Measurements from ENCODE around the gene ACOD1. TPM values are rescaled to one million over a fixed set of nuclear protein-coding genes. Genes with fewer than 3 reads are reported as not detected.
A peak's percentile ranks its signal among the peaks of the same experiment; 100 is the strongest.
"Not testable (repeated sequence)": the region's sequence is repeated elsewhere in the genome, so short reads cannot be mapped to it uniquely, and the experiment has no call there.

The ACOD1 gene
- total RNA-seq, 1 donor from 2014 or later, result not detected

DNA sequence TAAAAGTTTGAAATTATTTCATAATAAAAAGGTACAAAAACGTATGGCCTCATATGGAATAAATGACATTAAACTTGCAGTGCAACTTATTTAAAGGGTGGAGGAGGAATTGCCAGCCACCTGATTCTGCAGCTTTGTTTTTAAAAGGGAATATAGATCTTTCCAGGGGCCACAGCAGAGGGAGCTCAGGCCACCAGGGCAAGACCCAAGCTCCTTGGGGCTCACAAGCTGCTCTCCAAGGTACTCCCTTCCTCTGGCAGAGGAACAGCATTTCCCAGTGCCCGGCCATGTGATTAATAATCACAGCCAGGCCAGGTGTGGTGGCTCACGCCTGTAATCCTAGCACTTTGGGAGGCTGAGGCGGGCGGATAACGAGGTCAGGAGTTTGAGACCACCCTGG, 6.2 kb downstream of the ACOD1 start:
- DNase-seq, result no peak

DNA sequence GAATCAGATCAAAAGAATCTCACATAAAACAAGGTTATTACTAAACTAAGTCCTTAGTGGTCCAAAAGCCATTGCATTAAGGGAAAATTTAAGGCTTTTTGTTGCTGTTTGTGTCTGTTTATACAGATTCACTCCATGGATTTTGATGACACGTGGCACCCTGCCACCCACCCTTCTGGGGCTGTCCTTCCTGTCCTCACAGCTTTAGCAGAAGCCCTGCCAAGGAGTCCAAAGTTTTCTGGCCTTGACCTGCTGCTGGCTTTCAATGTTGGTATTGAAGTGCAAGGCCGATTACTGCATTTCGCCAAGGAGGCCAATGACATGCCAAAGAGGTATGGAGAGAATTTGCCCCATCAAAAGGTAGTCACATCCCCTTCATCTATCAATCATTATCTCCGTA, 6.9 kb downstream of the ACOD1 start:
- DNase-seq, result no peak

GRCh38 chr13:76955661-76956060, 7.3 kb downstream of the ACOD1 start:
- no peak for DNase-seq

DNA sequence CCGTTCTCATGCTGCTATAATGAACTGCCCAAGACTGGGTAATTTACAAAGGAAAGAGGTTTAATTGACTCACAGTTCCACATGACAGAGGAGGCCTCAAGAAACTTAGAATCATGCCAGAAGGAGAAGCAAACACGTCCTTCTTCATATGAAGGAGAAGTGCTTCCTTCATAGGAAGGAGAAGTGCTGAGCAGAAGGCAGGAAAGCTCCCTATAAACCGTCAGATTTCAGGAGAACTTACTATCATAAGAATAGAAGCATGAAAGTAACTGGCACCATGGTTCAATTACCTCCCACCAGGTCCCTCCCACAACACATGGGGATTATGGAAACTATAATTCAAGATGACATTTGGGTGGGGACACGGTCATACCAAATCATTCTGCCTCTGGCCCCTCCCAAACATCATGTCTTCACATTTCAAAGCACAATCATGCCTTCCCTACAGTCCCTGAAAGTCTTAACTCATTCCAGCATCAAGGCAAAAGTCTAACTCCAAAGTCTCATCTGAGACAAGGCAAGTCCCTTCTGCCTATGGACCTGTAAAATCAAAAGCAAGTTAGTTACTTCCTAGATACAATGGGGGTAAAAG, 10.6 kb downstream of the ACOD1 start:
- no peak for DNase-seq

DNA sequence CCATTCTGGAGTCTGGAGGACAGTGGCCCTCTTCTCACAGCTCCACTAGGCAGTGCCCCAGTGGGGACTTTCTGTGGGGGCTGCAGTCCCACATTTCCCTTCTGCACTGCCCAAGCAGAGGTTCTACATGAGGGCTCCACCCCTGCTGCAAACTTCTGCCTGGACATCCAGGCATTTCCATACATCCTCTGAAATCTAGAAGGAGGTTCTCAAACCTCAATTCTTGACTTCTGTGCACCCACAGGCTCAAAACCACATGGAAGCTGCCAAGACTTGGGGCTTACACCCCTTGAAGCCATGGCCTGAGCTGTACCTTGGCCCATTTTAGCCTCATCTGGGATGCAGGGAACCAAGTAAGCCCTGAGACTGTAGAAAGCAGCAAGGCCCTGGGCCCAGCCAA, 11.4 kb downstream of the ACOD1 start:
- not testable (repeated sequence) for DNase-seq

GRCh38 chr13:76965759-76966421, 17.6 kb downstream of the ACOD1 start:
- peak; percentile 12 for DNase-seq

GRCh38 chr13:76967031-76967430, 18.7 kb downstream of the ACOD1 start:
- DNase-seq, result no peak

GRCh38 chr13:76968041-76968440, 19.7 kb downstream of the ACOD1 start:
- no peak for DNase-seq

GRCh38 chr13:76969488-76970365, 21.4 kb downstream of the ACOD1 start:
- no peak for DNase-seq

DNA sequence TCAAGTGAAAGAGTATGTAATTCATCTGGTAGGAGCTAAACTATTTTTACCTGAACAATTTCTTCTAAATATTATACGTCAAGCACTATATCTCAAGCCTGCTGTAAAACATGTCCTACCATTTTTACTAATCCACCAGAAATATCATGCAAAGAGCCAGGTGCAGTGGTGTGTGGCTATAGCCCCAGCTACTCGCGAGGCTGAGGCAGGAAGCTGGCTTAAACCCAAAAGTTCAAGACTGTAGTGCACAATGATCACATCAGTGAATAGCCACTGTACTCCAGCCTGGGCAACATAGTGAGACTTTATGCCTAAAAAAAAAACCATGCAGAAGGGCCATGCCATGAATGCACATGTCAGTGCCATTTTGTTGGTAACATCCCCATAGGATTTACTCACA, 22.9 kb downstream of the ACOD1 start:
- no peak for DNase-seq

- DNase-seq, result peak; percentile 23
Observed at GRCh38 chr13:76971851-76972829, 23.8 kb downstream of the ACOD1 start.

- no peak for DNase-seq
Observed at GRCh38 chr13:76973920-76974617, 25.8 kb downstream of the ACOD1 start.

DNA sequence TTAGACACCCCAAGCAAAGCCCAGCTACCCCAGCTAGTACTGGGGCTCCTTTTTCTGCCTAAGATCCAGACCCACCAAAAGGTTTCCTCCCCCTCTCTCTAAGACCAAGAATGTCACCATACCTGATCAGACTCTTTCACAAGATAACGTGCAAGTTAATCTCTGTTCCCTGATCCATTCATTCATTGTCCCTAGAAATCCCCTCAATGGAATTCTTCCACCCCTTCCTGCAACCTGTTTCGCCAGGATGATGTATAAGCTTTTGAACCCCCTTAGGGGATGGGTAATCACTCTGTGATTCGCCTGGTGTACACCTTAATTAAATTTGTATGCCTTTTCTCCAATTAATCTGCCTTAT, 26.3 kb downstream of the ACOD1 start:
- DNase-seq, result no peak

DNA sequence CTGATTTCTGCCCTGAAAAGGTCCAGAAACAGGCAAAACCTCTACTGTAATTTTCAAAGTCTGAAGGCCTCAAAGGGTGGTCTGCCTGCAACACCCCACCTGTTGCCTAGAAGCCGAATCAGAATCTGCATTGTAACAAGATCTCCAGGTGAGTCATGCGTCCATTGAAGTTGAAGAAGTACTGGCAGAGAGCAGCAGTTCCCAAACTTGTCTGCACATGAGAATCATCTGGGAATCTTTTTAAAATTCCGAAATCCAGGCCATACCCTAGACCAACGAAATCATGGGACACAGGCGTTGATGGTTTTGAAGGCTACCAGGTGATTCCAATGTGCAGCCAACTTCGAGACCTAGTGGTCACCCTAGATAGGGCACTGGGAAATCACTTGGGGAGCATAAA, 27.6 kb downstream of the ACOD1 start:
- DNase-seq, result no peak

DNA sequence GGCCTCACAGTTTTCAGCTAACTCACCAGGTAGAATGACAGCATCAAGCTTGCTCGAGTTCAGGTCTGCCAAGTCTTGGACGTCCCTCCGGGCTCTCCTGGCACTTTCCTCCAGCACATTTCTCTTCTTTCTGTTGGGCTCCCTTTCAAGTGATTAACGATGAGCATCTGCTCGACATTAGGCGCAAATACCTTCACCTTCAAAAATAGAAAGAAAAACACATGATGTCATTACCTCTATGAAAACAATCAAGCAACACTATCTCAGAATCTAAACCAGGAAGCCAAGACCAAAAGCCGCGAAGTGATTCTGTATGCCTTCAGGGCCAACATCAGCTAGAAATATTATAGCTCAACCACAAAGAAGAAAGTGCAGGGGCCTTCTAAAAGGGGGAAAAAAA, 28.2 kb downstream of the ACOD1 start:
- no peak for DNase-seq

DNA sequence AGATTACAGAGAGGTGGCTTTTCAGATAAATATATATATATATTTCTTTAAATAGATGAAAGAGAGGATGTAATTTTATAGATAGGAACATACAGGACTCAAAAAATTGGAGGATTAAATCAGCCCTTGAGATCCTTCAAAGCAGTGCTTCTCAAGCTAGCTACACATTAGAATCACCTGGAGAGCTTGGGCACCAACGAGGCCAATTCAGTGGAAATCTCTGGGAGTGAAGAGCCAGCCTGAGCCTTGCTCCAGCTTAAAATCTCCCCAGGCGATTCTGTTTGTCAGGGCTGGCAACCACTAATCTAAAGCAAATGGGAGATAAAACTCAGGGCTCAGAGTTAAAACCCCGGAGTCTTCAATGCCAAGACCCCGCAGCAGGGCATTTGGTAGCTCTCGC, 28.6 kb downstream of the ACOD1 start:
- DNase-seq, result no peak

DNA sequence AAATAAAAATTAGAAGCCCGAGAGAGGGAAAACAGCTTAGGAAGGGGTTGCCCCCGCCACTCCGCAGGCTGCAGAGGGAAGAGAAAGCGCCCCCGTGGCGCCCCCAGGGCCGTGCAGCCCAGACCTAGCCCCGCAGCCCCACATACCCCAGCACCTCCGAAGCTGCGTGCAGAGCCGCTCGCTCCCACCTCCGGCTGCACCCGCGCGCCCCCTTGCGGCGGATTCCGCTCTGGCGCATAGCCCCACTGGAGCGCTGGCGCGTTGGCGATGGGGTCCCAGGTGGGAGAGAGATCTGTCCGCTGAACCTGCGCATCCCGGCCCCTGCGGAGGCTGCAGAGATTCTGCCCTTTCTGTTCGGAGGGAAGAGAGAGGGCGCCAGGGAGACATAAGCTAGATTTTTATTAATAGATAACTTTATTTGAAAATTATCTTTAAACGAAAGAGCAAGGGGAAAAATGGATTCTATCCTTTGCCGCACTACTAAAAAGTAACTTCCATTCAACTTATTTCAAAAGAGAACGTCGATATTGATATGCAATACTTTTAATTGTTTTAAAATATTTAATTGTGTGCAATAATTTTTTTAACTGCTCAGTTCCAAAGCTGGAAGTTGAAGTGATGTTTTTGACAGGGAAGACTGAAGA, 31.9 kb downstream of the ACOD1 start:
- DNase-seq, result peak; percentile 77

GRCh38 chr13:76982061-76982460, 33.8 kb downstream of the ACOD1 start:
- no peak for DNase-seq

DNA sequence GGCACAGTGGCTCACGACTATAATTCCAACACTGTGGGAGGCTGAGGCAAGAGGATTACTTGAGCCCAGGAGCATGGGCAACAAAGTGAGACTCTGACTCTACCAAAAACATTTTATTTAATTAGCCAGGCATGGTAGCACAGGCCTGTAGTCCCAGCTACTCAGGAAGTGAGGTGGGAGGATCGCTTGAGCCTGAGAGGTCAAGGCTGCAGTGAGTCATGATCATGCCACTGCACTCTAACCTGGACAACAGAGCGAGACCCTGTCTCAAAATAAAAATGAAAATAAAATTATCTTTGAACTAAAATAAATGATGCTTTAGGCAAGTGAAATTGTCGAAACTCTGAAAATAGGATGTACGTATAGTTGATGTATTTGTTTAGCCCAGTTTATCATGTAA, 35.4 kb downstream of the ACOD1 start:
- DNase-seq, result no peak

DNA sequence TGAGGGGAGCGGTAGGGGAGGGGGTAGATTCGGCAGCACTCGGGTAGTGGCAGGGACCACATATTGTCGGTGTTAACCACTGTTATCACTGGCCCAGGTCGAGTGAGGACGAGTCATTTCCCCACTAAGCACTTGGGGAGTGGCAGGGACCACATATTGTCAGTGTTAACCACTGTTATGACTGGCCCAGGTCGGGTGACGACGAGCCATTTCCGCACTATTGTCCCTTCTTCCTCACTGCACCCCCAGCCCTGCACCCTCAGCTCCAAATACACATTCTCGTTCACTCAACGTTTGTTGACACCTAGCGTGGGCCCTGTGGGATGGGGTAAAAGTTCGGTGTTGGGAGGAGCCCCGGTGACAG, 43.1 kb downstream of the ACOD1 start:
- peak; percentile 47 for DNase-seq

- DNase-seq, result peak; percentile 92
Observed at GRCh38 chr13:76991796-76992547, 43.7 kb downstream of the ACOD1 start, which contains the start of gene CLN5. Gene CLN5 (plus strand): TSS chr13:76992081. CDS start chr13:76992099, 18 bp downstream.

Measured in dermis blood vessel endothelial cell (primary cell).